Activated T-helper 9 cell treated with anti-CD3 and anti-CD28 coated beads, Interleukin-2, amount 50 U/mL, for 16 hours (primary cell): Measurements from ENCODE around the gene NPIPA7.
"Not testable (repeated sequence)": the region's sequence is repeated elsewhere in the genome, so short reads cannot be mapped to it uniquely, and the experiment has no call there.

ENCODE experiments used
- DNase-seq: peaks from one replicate; pipeline ENCODE4 v3.0.0-alpha.2; 2020; ENCODE audit warnings: low read depth

The NPIPA7 gene

DNA sequence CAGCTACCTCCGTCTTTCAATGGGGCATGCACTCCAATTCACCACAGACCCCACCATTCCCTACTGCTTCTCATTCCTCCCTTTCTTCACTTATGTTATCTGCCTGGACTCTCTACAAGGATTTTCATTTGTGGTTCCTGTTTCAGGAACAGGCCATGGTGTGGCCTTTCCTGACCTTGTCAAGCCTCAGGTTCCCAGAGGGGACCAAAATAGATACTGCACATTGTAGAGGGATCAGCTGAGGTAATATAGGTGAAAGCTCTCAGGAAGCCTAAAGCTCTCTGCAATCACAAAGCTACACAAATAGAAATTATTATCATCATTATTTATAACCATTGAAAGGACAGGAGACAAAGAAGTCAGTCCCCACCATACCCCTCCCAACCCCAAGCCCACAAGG is 41.6 kb downstream of the NPIPA7 start:
- DNase-seq: not testable (repeated sequence)

DNA sequence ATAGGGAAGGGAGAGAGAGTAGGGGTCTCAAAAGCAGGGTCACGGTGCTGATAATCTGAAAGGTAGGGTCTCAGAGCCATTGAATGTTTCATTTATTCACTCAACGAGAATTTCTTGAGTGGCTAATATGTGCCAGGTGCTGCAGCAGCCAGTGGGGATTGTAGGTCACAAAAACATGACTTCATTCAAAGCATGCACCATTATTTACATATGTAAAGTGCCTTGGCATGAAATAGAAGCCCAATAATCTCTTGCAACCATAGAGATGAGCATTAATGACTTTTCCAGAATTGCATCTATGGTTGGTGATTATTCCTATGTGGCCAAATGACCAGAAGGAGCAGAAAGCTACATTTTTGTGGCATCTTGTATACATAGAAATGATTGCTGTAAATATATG is 46.2 kb downstream of the NPIPA7 start:
- not testable (repeated sequence) for DNase-seq

DNA sequence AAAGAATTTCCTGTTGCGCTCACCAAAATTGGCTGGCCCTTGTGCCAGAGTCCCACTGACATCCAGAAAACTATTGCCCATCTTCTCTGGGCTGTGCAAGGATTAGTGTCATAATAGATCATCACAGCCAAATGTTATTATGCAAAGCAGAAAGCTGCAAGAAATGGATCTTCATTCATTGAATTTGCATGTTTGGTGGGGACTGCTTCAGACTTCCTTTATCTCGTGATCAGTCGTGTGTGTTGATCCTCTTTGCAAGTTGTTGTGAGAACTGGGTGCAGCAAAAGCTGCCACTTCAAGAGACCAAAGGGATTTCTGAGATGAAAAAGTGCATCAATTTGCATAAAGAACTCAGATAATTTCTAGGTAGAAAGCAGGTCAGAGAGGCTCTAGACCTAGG is 52.2 kb downstream of the NPIPA7 start:
- not testable (repeated sequence) for DNase-seq

DNA sequence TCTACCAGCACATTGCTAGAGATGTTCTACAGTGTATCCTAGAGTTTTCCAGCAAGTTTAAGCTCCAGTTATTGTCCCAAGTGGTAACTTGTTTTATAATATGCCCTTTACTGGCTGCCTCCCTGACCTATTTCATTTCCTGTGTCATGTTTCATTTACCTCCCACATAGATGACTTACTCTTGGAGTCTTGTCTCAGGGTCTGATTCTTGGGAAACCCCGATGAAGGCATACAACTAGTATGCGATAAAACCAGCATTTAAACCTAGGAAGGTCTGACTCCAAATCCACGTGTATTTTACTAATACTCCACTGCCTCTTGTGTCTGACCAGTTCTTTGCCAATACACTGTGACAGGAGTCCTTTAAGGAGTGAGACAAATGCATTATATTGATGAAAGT is 55.8 kb downstream of the NPIPA7 start:
- DNase-seq: not testable (repeated sequence)

DNA sequence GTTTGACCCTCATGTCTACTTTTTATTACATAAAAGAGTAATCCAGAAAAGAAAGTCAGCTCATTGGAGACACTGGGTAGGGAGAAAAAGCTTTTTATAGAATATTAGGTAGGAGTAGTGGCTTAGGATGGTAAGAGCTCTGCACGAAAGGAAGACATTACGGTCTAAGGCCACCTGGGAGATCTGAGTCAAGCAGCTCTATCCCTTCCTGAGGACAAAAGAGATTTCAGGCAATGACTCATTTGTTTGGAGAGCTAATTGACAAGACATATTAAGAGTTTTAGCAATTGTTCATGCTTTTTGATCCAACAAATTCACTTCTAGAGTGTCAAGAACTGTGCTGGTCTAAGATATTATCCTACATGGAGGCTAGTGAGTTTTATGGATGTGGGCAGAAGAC is 62.5 kb downstream of the NPIPA7 start:
- not testable (repeated sequence) for DNase-seq
